ENCODE measurements around the gene RPS16. TPM values are rescaled to one million over a fixed set of nuclear protein-coding genes. Genes with fewer than 3 reads are reported as not detected.
A peak's percentile ranks its signal among the peaks of the same experiment; 100 is the strongest.

RPS16 gene
- total and polyA plus RNA-seq, 9 of the 15 experiments (the other 6 are each of a cell fraction or from before 2014, with no cell fraction given) = 82.6 to 3,671 (median 2,204) TPM

DNA sequence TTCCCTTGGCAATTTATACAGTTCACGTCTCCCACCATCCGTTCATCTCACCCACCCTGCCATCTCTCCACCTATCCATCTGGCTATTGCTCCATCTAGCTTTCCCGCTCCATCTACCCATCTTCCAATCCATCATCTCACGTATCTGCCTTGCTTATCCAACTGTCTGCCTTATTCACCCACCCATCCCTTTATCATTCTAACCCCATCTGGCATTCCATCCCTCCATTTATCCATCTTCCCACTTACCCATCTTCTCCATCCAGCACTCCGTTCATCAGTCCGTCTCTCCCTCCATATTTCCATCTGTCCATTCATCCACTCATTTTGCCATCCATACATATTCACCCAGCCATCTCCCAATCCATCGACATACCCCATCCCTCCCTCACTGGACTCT is 10.0 kb downstream of the RPS16 start:
- ATAC-seq = no peak
- POLR2A ChIA-PET = interaction anchor here (0.8 to 9.1 kb wide), 2 partner anchors 8 to 34 kb away, joined by 3 to 141 read pairs; partner anchors contain the start of genes MED29 and RPS16
- no peaks in the 10 kb centered on the region for H4K20me1 ChIP-seq (replicated peaks; ENCODE audit: control insufficient read depth, insufficient read depth, low read length)
- intact Hi-C loops (cut with micrococcal nuclease) (no loop called here), in situ Hi-C loops (cut with MboI) (no loop called here)
- FAIRE-seq = no peak
- H2AFZ ChIP-seq (ENCODE audit: low read depth, low read length) = no peak overlapping the region
- CTCF ChIA-PET (ENCODE audit: low intra/inter-chr PET ratio) = no interaction called here
- no peak overlapping the region for H3K4me2 ChIP-seq (ENCODE audit: insufficient read depth, low read length)
- no TSS peak for BruUV-seq (replicated peaks)
- no peaks in the 10 kb centered on the region for H3K9me3 ChIP-seq (replicated peaks; ENCODE audit: control insufficient read depth, insufficient read depth, low read depth, low read length)
- no peak for DNase-seq (ENCODE audit: extremely low read depth in 1 of 4, low spot score in 3 of 4)
- no peaks in the 10 kb centered on the region for H3K27me3 ChIP-seq (ENCODE audit: control insufficient read depth in 2 of 2, insufficient read depth in 2 of 2, low read length in 2 of 2)
- H3K79me2 ChIP-seq (ENCODE audit: control insufficient read depth, insufficient read depth, low read length) = no peaks in the 10 kb centered on the region
- no peak overlapping the region for H3K27ac ChIP-seq (ENCODE audit: extremely low read depth, low read depth, low read length)
- no peaks in the 10 kb centered on the region for H3K9me1 ChIP-seq (ENCODE audit: control insufficient read depth, insufficient read depth, low read length)
- H3K36me3 ChIP-seq (ENCODE audit: control insufficient read depth, insufficient read depth, low read length) = peaks cover 18% of the 10 kb centered on the region; the same call in 1 of the 3 replicates
- 63% methylated on average over 7 of the region's 7 CpGs for WGBS (ENCODE audit: insufficient coverage, low coverage, missing lambda C conversion rate)
- H3K4me1 ChIP-seq (replicated peaks in 1 of 2; ENCODE audit: control insufficient read depth in 2 of 2, insufficient read depth in 2 of 2, low read length in 2 of 2) = peaks cover 3 to 17% of the 10 kb centered on the region in 2 experiments; a peak in 2 of 5 replicates
- H3K9ac ChIP-seq (ENCODE audit: insufficient read depth in 1 of 2, low read depth in 2 of 2, low read length in 2 of 2) = no peak overlapping the region
- H3K4me3 ChIP-seq = no peak overlapping the region
- TF ChIP-seq SRF (CRISPR knock-in tag; IDR thresholded peaks at IDR 0.05) (no peak), ZNF79 (CRISPR knock-in tag; IDR thresholded peaks at IDR 0.05; ENCODE audit: low read depth) (no peak), SMAD1 (IDR thresholded peaks at IDR 0.05; ENCODE audit: low read depth, low read length, partially characterized antibody) (no peak), MTF1 (CRISPR knock-in tag; IDR thresholded peaks at IDR 0.05; ENCODE audit: borderline replicate concordance) (no peak), SUPT5H (IDR thresholded peaks at IDR 0.05) (peak; percentile 63), MYNN (IDR thresholded peaks at IDR 0.05) (0 out of 2 replicates have a peak, but pooled peaks have one; percentile 13), MYNN (CRISPR knock-in tag; IDR thresholded peaks at IDR 0.05) (no peak), GATAD2B (IDR thresholded peaks at IDR 0.05; ENCODE audit: borderline replicate concordance) (no peak), SMARCE1 (IDR thresholded peaks at IDR 0.05) (no peak), CTBP1 (IDR thresholded peaks at IDR 0.05; ENCODE audit: borderline replicate concordance) (no peak), ETS2 (tag; IDR thresholded peaks at IDR 0.05; ENCODE audit: borderline replicate concordance, poor library complexity, severe bottlenecking) (no peak), EGR1 (conservative IDR thresholded peaks at IDR 0.05) (0 out of 2 replicates have a peak, but pooled peaks have one; percentile 4), RCOR1 (IDR thresholded peaks at IDR 0.05; ENCODE audit: borderline replicate concordance in 1 of 2, low read depth in 2 of 2, low read length in 2 of 2) (no peak), POLR2A (conservative IDR thresholded peaks at IDR 0.05) (0 out of 2 replicates have a peak, but pooled peaks have one; percentile 25), ZNF239 (CRISPR knock-in tag; IDR thresholded peaks at IDR 0.05) (no peak), ZNF224 (CRISPR knock-in tag; IDR thresholded peaks at IDR 0.05) (no peak)
- TF ChIP-seq, protein P1, sequence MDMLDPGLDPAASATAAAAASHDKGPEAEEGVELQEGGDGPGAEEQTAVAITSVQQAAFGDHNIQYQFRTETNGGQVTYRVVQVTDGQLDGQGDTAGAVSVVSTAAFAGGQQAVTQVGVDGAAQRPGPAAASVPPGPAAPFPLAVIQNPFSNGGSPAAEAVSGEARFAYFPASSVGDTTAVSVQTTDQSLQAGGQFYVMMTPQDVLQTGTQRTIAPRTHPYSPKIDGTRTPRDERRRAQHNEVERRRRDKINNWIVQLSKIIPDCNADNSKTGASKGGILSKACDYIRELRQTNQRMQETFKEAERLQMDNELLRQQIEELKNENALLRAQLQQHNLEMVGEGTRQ (CRISPR knock-in tag; IDR thresholded peaks at IDR 0.05) = no peak
- TF ChIP-seq, protein P2, sequence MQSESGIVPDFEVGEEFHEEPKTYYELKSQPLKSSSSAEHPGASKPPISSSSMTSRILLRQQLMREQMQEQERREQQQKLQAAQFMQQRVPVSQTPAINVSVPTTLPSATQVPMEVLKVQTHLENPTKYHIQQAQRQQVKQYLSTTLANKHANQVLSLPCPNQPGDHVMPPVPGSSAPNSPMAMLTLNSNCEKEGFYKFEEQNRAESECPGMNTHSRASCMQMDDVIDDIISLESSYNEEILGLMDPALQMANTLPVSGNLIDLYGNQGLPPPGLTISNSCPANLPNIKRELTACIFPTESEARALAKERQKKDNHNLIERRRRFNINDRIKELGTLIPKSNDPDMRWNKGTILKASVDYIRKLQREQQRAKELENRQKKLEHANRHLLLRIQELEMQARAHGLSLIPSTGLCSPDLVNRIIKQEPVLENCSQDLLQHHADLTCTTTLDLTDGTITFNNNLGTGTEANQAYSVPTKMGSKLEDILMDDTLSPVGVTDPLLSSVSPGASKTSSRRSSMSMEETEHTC (IDR thresholded peaks at IDR 0.05) = no peak
- TF ChIP-seq, protein P3, sequence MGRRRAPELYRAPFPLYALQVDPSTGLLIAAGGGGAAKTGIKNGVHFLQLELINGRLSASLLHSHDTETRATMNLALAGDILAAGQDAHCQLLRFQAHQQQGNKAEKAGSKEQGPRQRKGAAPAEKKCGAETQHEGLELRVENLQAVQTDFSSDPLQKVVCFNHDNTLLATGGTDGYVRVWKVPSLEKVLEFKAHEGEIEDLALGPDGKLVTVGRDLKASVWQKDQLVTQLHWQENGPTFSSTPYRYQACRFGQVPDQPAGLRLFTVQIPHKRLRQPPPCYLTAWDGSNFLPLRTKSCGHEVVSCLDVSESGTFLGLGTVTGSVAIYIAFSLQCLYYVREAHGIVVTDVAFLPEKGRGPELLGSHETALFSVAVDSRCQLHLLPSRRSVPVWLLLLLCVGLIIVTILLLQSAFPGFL (CRISPR knock-in tag; IDR thresholded peaks at IDR 0.05) = no peak

Data from K562 (cell line).